Measurements from ENCODE around the gene VPS26C.

- TF ChIP-seq CTCF (IDR thresholded peaks at IDR 0.05): no peak
- no peak for TF ChIP-seq POLR2A (IDR thresholded peaks at IDR 0.05)
Measured at GRCh38 chr21:37200641-37201480, 66.3 kb downstream of the VPS26C start.

All from right lobe of liver (tissue), 4 donors.